HepG2 (cell line): Measurements from ENCODE around the gene FTL. TPM values are rescaled to one million over a fixed set of nuclear protein-coding genes. Genes with fewer than 3 reads are reported as not detected.

Experiments
- CBX1 ChIP-seq: IDR thresholded peaks from one replicate; pipeline ENCODE4 v1.6.1; 2016; ENCODE audit warnings: antibody characterized with exemption, low read depth
- CHD4 ChIP-seq: fragments of 200-600 bp; sonication (generic); IDR thresholded peaks from 2 replicates; pipeline ENCODE4 v1.7.0; 2017; ENCODE audit warnings: mild to moderate bottlenecking, low read length, borderline replicate concordance
- FOXA3 ChIP-seq: IDR thresholded peaks from 2 replicates; pipeline ENCODE4 v1.6.1; 2016; ENCODE audit warnings: missing genetic modification reagents, missing compliant biosample characterization
- PAWR ChIP-seq: sonication (generic); formaldehyde crosslinking; IDR thresholded peaks from 2 replicates; pipeline ENCODE4 v1.4.0; 2020; ENCODE audit warnings: missing genetic modification reagents, mild to moderate bottlenecking, borderline replicate concordance
- RBM22 ChIP-seq: fragments of 200-400 bp; formaldehyde crosslinking; optimal IDR thresholded peaks from 2 replicates; pipeline ENCODE3; 2017; ENCODE audit warnings: mild to moderate bottlenecking, low read length, moderate library complexity
- RFX1 ChIP-seq: fragments of 450-650 bp; IDR thresholded peaks from 2 replicates; pipeline ENCODE4 v1.6.1; 2017
- SMAD3 ChIP-seq: sonication (generic); formaldehyde crosslinking; IDR thresholded peaks from 2 replicates; pipeline ENCODE4 v1.4.0; 2020; ENCODE audit warnings: missing genetic modification reagents
- SMARCC2 ChIP-seq: fragments of 450-650 bp; IDR thresholded peaks from 2 replicates; pipeline ENCODE4 v1.6.1; 2017; ENCODE audit warnings: antibody characterized with exemption, mild to moderate bottlenecking
- SPEN ChIP-seq: sonication (generic); formaldehyde crosslinking; IDR thresholded peaks from 2 replicates; pipeline ENCODE4 v1.5.1; 2020; ENCODE audit warnings: low read depth, mild to moderate bottlenecking, missing genetic modification reagents
- TAF1 ChIP-seq: sonication (generic); formaldehyde crosslinking; IDR thresholded peaks from 2 replicates; pipeline ENCODE4 v1.4.0; 2020; ENCODE audit warnings: missing genetic modification reagents
- ZFP41 ChIP-seq: sonication (generic); formaldehyde crosslinking; IDR thresholded peaks from 2 replicates; pipeline ENCODE4 v1.4.0; 2020; ENCODE audit warnings: mild to moderate bottlenecking, missing genetic modification reagents, borderline replicate concordance
- ZNF205 ChIP-seq: IDR thresholded peaks from 2 replicates; pipeline ENCODE4 v1.6.1; 2018; ENCODE audit warnings: missing biosample characterization, missing genetic modification reagents
- ZNF232 ChIP-seq: sonication (generic); formaldehyde crosslinking; IDR thresholded peaks from 2 replicates; pipeline ENCODE4 v1.4.0; 2020; ENCODE audit warnings: missing genetic modification reagents, borderline replicate concordance
- ZNF343 ChIP-seq: sonication (generic); formaldehyde crosslinking; IDR thresholded peaks from 2 replicates; pipeline ENCODE4 v1.4.0; 2020; ENCODE audit warnings: mild to moderate bottlenecking, missing genetic modification reagents
- ZNF430 ChIP-seq: sonication (generic); formaldehyde crosslinking; IDR thresholded peaks from 2 replicates; pipeline ENCODE4 v1.9.0; 2021; ENCODE audit warnings: mild to moderate bottlenecking, missing genetic modification reagents
- ZNF761 ChIP-seq: sonication (generic); formaldehyde crosslinking; conservative IDR thresholded peaks from 2 replicates; pipeline ENCODE4 v1.4.0; 2020; ENCODE audit warnings: mild to moderate bottlenecking, missing genetic modification reagents
- ZNF782 ChIP-seq: sonication (generic); formaldehyde crosslinking; IDR thresholded peaks from 2 replicates; pipeline ENCODE4 v1.4.0; 2020; ENCODE audit warnings: missing genetic modification reagents, mild to moderate bottlenecking, borderline replicate concordance
- polyA plus RNA-seq, 8 experiments: library from polyadenylated mRNA; depleted of rRNA in 3 of 8; stranded (reverse) in 7 of 8; unstranded in 1 of 8; fragments of >200 nt; fragmentation: Illumina TruSeq in 4 of 8; extraction: Trizol in 4 of 8; gene quantifications; 2 replicates each; pipeline versions ENCODE4 v1.2.1 to v1.2.3, GENCODE V29; 2011 to 2016; ENCODE audit warnings: low read depth in 4 of 8, missing spikeins in 1 of 8, mixed read lengths in 1 of 8; ENCODE audit not compliant: insufficient read depth in 1 of 8
- total RNA-seq, 5 experiments: library from RNA; depleted of rRNA; stranded (reverse); fragments of >200 nt; fragmentation: Illumina TruSeq; extraction: Trizol; gene quantifications; 2 replicates each; pipeline ENCODE4 v1.2.3, GENCODE V29; 2016; ENCODE audit warnings: low read depth in 1 of 5
- TF ChIP-seq, protein P1 (sequence below), 2 experiments: fragments of 450-650 bp in 1 of 2; sonication (generic) in 1 of 2; formaldehyde crosslinking; IDR thresholded peaks; 2 replicates each; pipeline versions ENCODE4 v1.5.0 to v1.8.0; 2020 to 2022; ENCODE audit warnings: mild to moderate bottlenecking in 1 of 2, missing genetic modification reagents in 1 of 2
- TF ChIP-seq, protein P2 (sequence below): sonication (generic); formaldehyde crosslinking; IDR thresholded peaks from 2 replicates; pipeline ENCODE4 v1.4.0; 2020; ENCODE audit warnings: missing genetic modification reagents
- TF ChIP-seq, protein P3 (sequence below): sonication (generic); formaldehyde crosslinking; IDR thresholded peaks from 2 replicates; pipeline ENCODE4 v1.4.0; 2020; ENCODE audit warnings: mild to moderate bottlenecking, missing genetic modification reagents
- TF ChIP-seq, protein P4 (sequence below): sonication (generic); formaldehyde crosslinking; IDR thresholded peaks from 2 replicates; pipeline ENCODE4 v1.8.0; 2022; ENCODE audit warnings: mild to moderate bottlenecking, missing genetic modification reagents, borderline replicate concordance
- TF ChIP-seq, protein P5 (sequence below): sonication (generic); formaldehyde crosslinking; IDR thresholded peaks from 2 replicates; pipeline ENCODE4 v1.8.0; 2022; ENCODE audit warnings: missing genetic modification reagents, low read depth, mild to moderate bottlenecking, borderline replicate concordance

FTL gene
- total and polyA plus RNA-seq, 2 of the 13 experiments (the other 11 are each of a cell fraction or from before 2014, with no cell fraction given): 2,721 to 8,800 TPM

DNA sequence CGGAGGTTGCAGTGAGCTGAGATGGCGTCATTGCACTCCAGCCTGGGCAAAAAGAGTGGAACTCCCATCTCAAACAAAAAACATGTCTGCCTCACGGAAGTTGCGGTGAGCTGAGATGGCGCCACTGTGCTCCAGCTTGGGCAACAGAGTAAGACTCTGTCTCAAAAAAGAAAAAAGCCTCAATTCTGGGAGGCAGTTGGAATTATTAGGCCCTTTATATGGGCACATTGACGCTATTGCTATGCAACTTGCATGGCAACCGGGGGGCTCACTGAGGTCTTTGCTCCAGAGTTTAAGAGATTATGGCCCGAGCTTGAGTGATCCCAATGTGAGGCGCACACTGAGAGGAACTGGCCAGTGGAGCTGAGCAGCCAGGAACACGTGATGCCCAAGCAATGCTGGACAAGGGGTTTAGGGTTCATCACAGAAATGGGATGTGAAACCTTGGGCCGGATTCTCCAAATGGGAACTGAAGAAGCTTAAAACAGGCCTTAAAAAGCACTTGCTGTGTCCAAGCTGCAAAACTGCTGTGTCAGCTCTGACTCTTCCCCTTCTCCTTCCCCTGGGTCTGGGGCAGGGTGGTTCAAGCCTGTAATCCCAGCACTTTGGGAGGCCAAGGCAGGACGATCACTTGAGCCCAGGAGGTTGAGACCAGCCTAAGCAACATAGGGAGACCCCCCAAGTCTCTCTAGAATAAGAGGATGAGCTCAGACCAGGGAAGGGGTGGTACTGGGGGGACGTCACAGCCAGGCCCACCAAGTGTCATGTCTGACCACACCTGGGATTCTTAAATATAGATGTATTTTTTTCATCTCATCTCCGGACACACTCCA is 2.5 kb downstream of the FTL start (continued):
- TF ChIP-seq, protein P1, sequence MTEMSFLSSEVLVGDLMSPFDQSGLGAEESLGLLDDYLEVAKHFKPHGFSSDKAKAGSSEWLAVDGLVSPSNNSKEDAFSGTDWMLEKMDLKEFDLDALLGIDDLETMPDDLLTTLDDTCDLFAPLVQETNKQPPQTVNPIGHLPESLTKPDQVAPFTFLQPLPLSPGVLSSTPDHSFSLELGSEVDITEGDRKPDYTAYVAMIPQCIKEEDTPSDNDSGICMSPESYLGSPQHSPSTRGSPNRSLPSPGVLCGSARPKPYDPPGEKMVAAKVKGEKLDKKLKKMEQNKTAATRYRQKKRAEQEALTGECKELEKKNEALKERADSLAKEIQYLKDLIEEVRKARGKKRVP (CRISPR knock-in tag; IDR thresholded peaks at IDR 0.05): peak in 1 of 2 experiments; percentile 74; a peak in 1 of 4 replicates
- TF ChIP-seq, protein P2, sequence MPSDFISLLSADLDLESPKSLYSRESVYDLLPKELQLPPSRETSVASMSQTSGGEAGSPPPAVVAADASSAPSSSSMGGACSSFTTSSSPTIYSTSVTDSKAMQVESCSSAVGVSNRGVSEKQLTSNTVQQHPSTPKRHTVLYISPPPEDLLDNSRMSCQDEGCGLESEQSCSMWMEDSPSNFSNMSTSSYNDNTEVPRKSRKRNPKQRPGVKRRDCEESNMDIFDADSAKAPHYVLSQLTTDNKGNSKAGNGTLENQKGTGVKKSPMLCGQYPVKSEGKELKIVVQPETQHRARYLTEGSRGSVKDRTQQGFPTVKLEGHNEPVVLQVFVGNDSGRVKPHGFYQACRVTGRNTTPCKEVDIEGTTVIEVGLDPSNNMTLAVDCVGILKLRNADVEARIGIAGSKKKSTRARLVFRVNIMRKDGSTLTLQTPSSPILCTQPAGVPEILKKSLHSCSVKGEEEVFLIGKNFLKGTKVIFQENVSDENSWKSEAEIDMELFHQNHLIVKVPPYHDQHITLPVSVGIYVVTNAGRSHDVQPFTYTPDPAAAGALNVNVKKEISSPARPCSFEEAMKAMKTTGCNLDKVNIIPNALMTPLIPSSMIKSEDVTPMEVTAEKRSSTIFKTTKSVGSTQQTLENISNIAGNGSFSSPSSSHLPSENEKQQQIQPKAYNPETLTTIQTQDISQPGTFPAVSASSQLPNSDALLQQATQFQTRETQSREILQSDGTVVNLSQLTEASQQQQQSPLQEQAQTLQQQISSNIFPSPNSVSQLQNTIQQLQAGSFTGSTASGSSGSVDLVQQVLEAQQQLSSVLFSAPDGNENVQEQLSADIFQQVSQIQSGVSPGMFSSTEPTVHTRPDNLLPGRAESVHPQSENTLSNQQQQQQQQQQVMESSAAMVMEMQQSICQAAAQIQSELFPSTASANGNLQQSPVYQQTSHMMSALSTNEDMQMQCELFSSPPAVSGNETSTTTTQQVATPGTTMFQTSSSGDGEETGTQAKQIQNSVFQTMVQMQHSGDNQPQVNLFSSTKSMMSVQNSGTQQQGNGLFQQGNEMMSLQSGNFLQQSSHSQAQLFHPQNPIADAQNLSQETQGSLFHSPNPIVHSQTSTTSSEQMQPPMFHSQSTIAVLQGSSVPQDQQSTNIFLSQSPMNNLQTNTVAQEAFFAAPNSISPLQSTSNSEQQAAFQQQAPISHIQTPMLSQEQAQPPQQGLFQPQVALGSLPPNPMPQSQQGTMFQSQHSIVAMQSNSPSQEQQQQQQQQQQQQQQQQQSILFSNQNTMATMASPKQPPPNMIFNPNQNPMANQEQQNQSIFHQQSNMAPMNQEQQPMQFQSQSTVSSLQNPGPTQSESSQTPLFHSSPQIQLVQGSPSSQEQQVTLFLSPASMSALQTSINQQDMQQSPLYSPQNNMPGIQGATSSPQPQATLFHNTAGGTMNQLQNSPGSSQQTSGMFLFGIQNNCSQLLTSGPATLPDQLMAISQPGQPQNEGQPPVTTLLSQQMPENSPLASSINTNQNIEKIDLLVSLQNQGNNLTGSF: no peak
- no peak for TF ChIP-seq ZNF205 (CRISPR knock-in tag)
- TF ChIP-seq FOXA3 (CRISPR knock-in tag): no peak; the same call in none of the 2 replicates
- no peak for TF ChIP-seq SMARCC2
- TF ChIP-seq, protein P3, sequence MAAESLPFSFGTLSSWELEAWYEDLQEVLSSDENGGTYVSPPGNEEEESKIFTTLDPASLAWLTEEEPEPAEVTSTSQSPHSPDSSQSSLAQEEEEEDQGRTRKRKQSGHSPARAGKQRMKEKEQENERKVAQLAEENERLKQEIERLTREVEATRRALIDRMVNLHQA: no peak
- peak; percentile 87; the same call in 1 of the 2 replicates for TF ChIP-seq ZFP41 (CRISPR knock-in tag)
- no peak for TF ChIP-seq ZNF782 (CRISPR knock-in tag)
- no peak for TF ChIP-seq ZNF232 (CRISPR knock-in tag)
- no peak; the same call in 1 of the 2 replicates for TF ChIP-seq SMAD3 (CRISPR knock-in tag)
- TF ChIP-seq CHD4: 0 out of 2 replicates have a peak, but pooled peaks have one; percentile 47
- no peak; the same call in 1 of the 2 replicates for TF ChIP-seq SPEN
- TF ChIP-seq TAF1 (CRISPR knock-in tag): peak; percentile 14; the same call in 1 of the 2 replicates
- TF ChIP-seq, protein P4, sequence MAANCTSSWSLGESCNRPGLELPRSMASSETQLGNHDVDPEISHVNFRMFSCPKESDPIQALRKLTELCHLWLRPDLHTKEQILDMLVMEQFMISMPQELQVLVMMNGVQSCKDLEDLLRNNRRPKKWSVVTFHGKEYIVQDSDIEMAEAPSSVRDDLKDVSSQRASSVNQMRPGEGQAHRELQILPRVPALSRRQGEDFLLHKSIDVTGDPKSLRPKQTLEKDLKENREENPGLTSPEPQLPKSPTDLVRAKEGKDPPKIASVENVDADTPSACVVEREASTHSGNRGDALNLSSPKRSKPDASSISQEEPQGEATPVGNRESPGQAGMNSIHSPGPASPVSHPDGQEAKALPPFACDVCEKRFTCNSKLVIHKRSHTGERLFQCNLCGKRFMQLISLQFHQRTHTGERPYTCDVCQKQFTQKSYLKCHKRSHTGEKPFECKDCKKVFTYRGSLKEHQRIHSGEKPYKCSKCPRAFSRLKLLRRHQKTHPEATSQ: no peak
- TF ChIP-seq ZNF430: no peak
- no peak for TF ChIP-seq ZNF761
- TF ChIP-seq, protein P5, sequence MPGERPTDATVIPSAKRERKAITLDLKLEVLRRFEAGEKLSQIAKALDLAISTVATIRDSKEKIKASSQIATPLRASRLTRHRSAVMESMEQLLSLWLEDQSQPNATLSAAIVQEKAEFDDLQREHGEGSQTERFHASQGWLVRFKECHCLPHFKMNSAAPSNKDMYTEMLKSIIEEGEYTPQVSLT (CRISPR knock-in tag): no peak
- no peak for TF ChIP-seq CBX1
- TF ChIP-seq RBM22: peak; percentile 99
- TF ChIP-seq RFX1: no peak
- TF ChIP-seq PAWR (CRISPR knock-in tag): no peak
- no peak for TF ChIP-seq ZNF343
